SK-N-DZ (cell line): ENCODE results near the gene CCDC7.
"Not testable (repeated sequence)": the region's sequence is repeated elsewhere in the genome, so short reads cannot be mapped to it uniquely, and the experiment has no call there.

ENCODE experiments used
- DNase-seq: peaks from one replicate; pipeline ENCODE4 v3.0.0-alpha.2; 2015; ENCODE audit warnings: low spot score

The CCDC7 gene

DNA sequence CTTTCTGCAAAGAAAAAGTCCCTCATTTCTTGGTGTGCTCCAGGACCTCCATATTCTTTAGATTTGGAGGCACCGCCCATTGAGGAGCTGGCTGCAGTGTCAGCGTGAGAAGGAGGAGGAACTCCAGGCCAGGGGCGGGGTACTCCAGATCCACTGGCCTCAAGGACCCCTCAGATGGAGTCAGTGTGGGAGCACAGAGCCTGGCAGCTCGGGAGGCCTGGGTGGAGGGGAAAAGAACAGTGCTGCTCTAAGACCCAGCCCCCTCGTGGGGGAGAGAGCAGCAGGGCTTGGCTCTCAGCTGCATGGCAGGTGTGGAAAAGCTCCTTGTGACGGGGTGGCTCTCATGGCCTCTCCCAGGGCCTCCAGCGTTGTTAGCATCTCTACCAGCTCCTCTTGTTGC is 441.5 kb downstream of the CCDC7 start:
- DNase-seq: no peak

DNA sequence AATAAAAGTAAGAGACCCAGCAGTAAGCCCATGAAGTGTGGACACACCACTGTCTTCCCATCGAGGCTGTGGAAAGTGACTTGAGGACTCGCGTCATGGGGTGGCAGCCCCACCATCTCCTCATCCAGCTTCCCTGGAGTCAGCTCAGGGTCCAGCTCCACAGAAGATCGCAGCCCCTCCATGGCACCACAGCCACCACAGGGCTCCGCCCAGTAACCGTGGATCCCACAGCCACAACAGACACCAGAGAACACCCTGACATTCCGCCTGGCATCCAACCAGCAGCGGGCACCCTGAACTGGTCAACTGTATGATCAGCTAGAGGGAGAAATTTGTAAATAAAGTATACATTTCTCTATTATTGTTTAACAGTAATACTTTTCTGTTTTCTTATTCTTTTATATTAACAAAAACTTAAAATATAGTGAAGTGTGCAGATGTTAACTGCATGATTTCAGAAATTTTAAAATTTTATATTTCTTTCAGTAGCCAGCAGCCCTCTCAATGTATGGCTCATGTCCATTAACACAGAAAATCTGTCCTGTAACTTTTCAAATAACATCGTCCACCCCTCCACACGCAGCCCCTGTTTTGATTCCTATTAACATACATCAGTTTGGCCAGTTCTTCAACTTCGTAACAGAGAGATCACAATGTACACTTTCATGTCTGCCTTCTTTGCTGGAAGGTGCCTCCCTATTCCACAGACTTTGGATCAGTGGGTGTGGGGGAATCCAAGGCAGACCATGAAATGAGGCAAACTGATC is 442.4 kb downstream of the CCDC7 start:
- no peak for DNase-seq

DNA sequence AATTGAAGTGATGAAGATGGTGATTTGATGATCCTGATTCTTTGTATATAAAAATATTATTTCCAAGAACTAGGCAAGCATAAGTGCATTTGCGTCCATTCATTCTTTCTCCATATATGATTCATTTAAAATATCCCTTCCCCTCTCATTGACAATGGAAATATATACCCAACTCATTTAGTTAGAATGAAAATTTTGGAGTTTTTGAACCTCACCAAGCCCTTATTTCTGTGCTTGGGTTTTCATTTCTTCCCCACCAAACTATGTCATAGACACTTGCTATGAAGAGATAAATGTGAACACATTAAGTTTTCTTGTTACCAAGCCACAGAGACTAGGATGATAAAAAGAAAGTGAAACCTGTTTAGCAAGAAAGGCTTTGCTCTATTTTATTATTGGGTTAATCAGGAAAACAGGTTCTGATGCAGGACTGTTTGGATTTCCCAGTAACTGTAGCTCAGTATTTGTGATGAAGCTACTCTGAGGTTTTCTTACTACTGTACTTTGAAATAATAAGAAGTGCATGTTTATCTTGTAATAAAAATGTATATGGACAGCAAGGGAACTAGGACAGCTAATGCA is 443.8 kb downstream of the CCDC7 start:
- DNase-seq: no peak

DNA sequence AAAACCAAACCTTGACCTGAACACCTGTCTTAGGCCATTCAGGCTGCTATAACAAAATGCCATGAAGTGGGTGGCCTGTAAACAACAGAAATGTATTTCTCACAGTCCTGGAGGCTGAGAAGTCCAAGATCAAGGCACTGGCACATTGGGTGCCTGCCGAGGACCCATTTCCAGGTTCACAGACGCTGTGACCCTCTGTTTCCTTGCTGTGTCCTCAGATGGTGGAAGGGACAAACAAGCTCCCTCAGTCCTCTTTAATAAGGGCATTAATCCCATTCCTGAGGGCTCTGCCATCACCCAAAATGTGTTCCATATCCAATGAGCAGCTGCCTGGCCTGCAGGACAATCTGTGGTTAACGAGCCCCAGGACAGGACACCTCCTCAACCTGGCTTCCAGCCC is 444.5 kb downstream of the CCDC7 start:
- DNase-seq: no peak

DNA sequence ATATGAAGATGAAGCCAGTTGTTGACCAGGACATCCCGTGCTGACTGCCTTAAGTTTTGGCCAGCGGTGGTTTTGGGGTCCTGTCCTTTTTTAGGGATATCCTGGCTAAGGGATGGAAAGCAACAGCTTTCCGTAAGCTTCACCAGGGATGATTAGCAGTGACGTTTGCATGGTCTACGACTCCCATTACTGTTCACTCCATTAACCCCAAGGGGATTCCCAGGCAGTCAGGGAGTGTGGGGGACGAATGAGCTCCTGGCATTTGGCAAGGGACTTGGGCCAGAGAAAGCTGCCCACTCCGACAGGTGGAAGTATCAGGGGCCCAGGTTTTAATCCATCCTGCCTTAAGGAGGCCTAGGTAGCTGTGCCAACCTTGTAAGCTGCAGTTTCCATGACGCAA is 445.3 kb downstream of the CCDC7 start:
- no peak for DNase-seq

DNA sequence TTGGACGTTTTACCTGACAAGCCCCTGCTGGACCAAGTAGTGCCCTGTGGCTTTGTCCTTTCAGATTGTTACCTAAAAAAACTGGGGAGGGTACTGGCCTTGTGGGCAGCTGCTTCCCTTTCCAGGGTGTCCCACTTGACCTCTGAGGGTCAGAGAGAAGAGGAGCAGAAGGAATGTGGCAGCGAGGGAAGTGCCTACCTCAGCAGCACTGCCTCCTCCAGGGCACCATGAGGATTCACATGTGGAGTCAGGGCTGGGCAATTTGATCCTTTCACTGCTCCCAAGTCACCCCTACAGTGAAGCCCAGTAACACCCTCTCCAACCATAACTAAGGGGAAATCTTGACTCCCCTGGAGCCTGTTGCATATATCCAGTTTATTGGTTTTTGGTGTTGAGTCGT is 447.5 kb downstream of the CCDC7 start:
- no peak for DNase-seq

DNA sequence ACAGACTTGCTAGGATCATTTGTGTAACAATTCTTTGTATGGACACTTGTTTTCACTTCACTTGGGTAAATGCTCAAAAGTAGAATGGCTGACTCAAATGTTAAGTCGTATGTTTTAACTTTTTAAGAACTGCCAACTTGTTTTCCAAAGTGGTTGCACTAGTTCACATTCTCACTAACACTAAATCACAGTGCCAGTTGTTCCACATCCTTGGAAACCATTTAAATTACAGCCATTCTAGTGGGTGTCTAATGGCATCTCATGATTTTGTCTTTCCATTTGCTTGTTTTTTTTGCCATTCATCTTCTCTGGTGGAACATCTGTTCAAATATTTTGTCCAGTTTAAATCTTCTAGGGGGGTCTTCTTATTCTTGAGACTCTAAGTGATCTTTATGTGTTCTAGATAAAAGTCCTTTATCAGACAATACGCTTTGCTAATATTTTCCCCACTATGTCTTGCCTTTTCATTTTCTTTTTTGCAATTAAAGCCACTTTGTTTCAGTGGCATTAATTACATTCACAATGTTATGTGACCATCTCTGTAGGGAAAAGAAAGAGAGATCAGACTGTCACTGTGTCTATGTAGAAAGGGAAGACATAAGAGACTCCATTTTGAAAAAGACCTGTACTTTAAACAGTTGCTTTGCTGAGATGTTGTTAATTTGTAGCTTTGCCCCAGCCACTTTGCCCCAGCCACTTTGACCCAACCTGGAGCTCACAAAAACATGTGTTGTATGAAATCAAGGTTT is 448.1 kb downstream of the CCDC7 start:
- DNase-seq: no peak

DNA sequence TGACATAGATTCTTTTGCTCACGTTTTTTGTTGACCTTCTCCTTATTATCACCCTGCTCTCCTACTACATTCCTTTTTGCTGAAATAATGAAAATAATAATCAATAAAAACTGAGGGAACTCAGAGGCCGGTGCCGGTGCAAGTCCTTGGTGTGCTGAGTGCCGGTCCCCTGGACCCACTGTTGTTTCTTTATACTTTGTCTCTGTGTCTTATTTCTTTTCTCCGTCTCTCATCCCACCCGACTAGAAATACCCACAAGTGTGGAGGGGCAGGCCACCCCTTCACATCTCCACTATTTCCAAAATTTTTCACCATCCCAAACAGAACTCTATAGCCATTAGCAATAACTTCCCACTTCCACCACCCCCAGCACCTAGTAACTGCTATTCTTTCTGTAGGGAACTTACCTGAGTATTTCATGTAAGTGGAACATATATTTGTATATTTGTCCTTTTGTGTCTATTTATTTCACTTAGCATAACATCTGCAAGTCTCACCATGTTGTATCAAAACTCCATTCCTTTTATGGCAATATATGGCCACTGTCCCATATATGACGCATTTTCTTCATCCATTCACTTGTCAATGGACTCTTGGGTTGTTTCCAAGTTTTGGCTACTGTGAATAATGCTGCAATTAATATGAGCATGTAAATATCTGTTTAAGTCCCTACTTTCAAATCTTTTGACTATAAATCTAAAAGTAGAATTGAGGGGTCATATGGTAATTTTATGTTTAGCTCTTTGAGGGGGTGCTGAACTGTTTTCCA is 449.4 kb downstream of the CCDC7 start:
- not testable (repeated sequence) for DNase-seq

DNA sequence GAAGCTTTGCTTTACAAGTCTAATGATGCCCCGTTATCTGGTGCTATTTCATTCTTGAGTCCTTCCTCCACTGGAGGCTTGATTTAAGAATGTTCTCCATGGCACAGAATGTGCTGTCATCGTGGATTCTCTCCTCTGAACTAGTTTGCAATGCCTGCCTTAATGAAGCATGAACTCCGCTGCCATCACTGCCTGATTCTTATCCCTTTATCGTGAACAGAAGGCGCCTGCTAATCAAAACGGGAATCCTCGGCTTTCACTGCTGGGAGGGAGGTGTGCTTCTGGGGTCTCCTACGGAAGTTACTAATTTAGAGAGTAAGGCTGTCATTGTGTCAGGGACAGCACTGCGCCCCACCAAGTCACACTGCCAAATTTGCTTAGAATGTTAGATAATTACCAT is 455.9 kb downstream of the CCDC7 start:
- DNase-seq: no peak

DNA sequence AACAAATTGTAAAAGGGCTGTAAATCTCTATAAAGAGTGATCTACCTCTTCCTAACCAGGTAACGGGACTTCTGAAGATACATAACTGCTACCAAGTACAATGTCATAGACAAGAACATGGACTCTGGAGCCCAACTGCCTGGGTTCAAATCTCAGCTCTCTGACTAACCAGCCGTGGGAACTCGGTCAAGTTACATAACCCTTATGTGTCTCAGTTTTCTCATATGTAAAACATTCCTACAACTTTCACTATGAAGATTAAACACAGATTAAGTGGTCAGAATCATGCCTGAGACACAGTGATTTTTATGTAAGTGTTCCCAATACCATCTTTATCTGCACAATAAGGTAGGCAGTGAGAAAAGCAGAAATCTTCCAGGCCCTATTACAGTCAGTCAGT is 459.5 kb downstream of the CCDC7 start:
- no peak for DNase-seq

DNA sequence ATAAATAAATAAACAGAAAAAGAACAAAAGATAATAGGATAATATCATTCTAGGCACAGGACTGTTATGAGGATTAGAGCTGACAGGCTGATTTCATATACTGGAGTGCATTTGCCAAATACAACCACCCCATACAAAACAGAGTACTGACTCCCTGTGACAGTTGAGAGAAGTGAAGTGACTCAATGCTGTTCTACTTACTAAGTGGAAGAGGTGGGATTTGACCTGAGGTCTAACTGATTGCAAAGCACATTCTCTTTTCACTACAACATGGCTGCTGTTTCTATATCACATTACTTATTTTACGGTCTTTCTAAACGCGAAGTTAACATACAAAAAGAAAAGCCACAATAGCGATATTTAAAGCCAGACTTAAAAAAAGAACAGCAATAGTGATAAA is 460.7 kb downstream of the CCDC7 start:
- DNase-seq: no peak

DNA sequence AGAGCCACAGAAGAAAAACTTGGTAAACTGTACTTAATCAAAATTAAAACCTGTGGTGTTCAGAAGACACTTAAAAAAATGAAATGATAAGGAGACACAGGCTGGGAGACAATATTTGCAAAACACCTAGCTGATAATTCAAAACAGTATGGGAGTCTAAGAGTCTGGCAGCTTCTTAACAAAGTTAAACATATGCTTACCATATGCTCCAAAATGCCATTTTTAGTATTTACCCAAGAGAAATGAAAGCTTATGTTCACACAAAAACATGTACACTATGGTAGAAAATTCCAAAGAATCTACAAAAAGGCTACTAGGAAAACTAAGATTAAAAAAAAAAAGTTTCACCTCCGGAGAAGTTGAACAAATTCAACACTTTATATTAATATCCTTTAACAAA is 463.5 kb downstream of the CCDC7 start:
- DNase-seq: no peak

DNA sequence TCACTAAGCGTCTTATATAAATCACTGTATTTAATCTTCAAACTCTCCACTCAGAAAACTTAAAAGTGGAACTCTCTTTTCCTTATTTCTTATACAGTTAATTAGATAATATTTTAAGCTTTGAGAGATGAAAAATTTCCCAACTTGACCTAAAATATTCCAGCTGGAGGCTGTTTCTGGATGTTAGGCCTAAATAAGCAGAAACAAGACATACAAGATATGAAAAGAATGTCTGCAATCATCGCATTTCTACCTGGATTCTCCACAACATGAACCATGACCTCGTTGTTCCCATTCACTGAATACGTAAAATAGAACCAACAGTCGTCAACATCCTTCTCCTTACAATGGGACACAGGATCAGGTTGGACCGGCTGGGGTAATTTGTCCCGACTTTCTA is 464.0 kb downstream of the CCDC7 start:
- not testable (repeated sequence) for DNase-seq

DNA sequence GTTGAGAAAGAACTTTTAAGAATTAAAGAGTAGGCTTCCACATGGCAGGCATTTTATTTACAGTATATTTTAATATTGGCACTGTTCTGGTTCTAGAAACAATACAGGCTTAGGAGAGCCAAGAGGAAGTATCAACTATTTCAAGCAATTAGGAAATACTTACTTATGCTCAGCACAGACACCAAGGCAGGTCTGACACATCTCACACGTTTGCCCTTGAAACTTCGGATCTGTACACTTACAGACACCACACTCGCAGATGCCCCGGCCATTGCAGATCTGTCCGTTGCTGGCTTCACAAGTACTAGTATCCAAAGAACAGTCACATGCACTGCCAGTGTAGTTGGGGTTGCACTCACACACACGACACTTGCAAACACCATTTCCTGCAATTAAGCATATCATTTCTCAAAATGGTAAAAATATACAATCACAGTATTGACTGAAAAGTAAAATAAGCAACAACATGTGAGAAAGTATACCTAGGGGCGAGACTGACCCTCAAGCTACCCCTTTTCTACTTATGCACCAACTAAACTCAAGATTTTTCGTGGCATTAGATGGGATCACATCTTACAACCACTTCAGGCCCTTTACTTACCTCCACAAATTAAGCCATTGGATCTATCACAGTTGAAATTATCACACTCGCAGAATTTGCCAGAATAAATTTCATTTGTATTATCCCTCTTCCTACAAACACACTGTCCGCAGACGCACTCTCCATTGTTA is 465.5 kb downstream of the CCDC7 start:
- DNase-seq: no peak

DNA sequence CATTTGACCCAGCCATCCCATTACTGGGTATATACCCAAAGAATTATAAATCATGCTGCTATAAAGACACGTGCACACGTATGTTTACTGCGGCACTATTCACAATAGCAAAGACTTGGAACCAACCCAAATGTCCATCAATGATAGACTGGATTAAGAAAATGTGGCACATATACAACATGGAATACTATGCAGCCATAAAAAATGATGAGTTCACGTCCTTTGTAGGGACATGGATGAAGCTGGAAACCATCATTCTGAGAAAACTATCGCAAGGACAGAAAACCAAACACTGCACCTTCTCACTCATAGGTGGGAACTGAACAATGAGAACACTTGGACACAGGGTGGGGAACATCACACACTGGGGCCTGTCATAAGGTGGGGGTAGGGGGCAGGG is 471.9 kb downstream of the CCDC7 start:
- not testable (repeated sequence) for DNase-seq

DNA sequence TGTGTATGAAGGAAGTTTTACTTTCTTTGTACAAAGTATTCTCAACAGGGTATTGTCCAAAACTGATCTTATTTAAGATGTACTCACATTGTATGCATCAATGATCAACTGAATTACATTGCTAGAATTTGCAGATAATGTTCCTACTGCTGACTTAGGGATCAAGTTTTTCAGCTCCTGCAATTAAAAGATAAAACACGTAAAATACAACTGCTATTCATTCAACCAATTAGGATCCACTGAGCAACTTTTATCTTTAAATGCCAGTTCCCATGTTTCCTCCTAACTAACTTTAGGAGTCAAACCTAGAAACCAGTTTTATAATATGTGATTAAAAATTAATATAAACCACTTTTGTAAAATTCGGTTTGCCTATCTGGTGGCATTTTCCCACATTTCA is 476.2 kb downstream of the CCDC7 start:
- no peak for DNase-seq

DNA sequence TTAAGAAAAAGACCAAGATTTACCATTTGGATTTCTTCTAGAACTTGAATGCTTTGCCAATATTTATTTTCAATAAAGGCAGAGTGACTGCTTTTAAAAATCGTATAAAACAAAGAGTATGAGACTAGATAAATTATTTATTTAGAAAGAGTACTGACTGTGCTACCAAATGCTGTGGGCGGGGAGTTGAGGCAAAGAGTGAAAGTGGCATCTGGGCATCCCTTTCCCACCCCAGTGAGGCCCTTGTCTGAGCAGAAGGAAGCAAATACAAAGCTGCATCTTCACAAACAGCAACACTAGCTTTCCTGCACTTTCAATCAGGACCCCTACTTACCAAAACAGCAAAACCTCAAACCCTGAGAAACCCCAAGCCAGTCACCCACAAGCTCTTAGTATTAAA is 477.2 kb downstream of the CCDC7 start:
- DNase-seq: no peak

DNA sequence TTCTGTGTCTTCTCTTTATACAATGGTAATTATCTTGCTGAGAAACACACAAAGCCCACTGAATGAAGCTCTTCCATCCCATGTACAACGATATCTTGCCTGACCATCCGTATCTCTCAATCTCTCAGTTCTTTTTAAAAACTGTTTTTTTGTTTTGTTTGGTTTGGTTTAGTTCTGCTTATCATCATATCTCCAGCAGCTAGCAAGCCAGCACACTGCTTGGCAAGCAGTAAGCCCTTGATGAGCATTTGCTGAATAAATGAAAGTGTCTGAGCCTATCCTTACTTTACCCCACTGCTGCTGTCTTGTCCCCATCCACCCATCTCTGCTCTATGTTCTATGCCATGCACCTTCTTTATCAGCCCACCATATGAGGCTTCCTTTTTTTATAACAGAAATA is 477.9 kb downstream of the CCDC7 start:
- DNase-seq: no peak
